ENCODE data around the gene HLX. TPM values are rescaled to one million over a fixed set of nuclear protein-coding genes. Genes with fewer than 3 reads are reported as not detected.

HLX gene
- total RNA-seq, 1 experiment from 2014 or later, result 4.0 TPM

DNA sequence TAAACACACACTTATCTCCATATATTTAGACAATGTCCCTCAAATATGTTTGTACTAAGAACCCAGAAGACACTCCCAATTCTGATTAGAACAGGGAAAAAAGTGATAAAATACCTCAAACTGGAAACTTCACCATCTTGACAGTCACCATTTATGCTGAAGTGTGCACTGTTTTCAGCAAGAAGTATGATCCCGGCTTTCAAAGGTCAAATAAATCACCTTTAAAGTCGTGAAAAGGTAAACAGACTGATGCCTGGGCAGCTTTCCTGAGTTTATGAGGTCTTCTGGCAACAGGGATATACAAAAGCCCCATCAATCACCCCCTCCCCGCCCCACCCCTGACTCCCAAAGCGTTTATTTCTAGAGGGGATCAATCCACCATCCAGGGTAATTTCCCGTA lies 37.9 kb downstream of the HLX start:
- no peak overlapping the region for H3K4me2 ChIP-seq (ENCODE audit: low read length)
- no peaks in the 10 kb centered on the region for H3F3A ChIP-seq (ENCODE audit: low read length, unreplicated experiment)
- CTCF ChIA-PET, result no interaction called here
- H3K79me2 ChIP-seq (ENCODE audit: low read length), result no peaks in the 10 kb centered on the region
- no TSS peak for BruUV-seq (replicated peaks)
- no peaks in the 10 kb centered on the region for H3K9me3 ChIP-seq (ENCODE audit: low read length)
- no peak overlapping the region for H3K4me3 ChIP-seq (ENCODE audit: low read length)
- H3K27ac ChIP-seq (ENCODE audit: low read length), result no peak overlapping the region
- H3K4me1 ChIP-seq (ENCODE audit: insufficient read depth, low read length), result peaks cover 11% of the 10 kb centered on the region
- intact Hi-C loops (cut with micrococcal nuclease), result no loop called here
- POLR2A ChIA-PET (ENCODE audit: unreplicated experiment), result no interaction called here
- no peak for TF ChIP-seq EZH2phosphoT487 (IDR thresholded peaks at IDR 0.05; ENCODE audit: borderline replicate concordance, low read length)
- TF ChIP-seq, protein P1, sequence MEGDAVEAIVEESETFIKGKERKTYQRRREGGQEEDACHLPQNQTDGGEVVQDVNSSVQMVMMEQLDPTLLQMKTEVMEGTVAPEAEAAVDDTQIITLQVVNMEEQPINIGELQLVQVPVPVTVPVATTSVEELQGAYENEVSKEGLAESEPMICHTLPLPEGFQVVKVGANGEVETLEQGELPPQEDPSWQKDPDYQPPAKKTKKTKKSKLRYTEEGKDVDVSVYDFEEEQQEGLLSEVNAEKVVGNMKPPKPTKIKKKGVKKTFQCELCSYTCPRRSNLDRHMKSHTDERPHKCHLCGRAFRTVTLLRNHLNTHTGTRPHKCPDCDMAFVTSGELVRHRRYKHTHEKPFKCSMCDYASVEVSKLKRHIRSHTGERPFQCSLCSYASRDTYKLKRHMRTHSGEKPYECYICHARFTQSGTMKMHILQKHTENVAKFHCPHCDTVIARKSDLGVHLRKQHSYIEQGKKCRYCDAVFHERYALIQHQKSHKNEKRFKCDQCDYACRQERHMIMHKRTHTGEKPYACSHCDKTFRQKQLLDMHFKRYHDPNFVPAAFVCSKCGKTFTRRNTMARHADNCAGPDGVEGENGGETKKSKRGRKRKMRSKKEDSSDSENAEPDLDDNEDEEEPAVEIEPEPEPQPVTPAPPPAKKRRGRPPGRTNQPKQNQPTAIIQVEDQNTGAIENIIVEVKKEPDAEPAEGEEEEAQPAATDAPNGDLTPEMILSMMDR (conservative IDR thresholded peaks at IDR 0.05; ENCODE audit: low read depth, low read length), result no peak
- TF ChIP-seq EZH2 (IDR thresholded peaks at IDR 0.05; ENCODE audit: low read length, unreplicated experiment), result no peak
- no peaks in the 10 kb centered on the region for H4K20me1 ChIP-seq (ENCODE audit: low read length)
- H3K9me2 ChIP-seq (replicated peaks; ENCODE audit: low read length), result no peaks in the 10 kb centered on the region
- no peaks in the 10 kb centered on the region for H3K27me3 ChIP-seq (ENCODE audit: low read length)
- no peaks in the 10 kb centered on the region for H3K36me3 ChIP-seq (ENCODE audit: low read depth, low read length)
- no peak for ATAC-seq
- no peak overlapping the region for H3K9ac ChIP-seq (ENCODE audit: low read length)
- H2AFZ ChIP-seq (ENCODE audit: low read length), result no peak overlapping the region
- no peak for DNase-seq

DNA sequence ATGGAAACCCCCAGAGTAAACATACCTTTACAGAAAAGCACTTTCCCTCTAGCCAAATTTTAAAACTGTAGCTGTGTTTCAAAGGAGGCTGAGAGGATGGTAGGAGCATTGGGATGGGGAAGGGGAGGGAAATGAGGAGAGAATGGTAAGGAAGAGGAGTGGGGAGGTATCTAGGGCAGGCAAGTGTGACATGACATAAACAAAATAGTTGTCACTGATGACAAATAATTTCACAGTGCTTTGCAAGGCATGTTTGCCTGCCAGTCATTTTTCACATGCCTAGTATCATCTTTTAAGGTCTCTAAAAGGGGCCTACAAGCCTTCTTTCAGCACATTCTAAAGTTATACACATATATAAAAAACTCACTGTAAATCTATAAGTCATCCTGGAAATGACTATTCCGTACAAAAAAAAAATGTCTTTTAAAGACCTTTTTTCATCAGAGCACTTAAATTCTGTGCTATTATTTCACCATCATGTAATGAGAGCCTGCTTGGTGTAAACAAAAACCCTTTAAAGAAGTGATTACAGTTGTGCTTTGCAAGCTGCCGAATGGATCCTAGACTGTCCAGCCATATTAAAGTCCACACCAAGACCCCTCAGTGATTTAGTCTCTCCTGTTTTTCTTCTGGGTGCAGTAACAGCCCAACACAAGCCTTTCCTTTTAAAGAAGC lies 38.4 kb downstream of the HLX start:
- Histone ChIP-seq H3F3A (ENCODE audit: low read length, unreplicated experiment) (no peaks in the 10 kb centered on the region), H3K9me2 (replicated peaks; ENCODE audit: low read length) (no peaks in the 10 kb centered on the region), H2AFZ (ENCODE audit: low read length) (no peak overlapping the region), H3K9me3 (ENCODE audit: low read length) (no peaks in the 10 kb centered on the region), H3K4me1 (ENCODE audit: insufficient read depth, low read length) (peaks cover 11% of the 10 kb centered on the region), H3K36me3 (ENCODE audit: low read depth, low read length) (no peaks in the 10 kb centered on the region), H3K4me2 (ENCODE audit: low read length) (no peak overlapping the region), H3K9ac (ENCODE audit: low read length) (no peak overlapping the region), H4K20me1 (ENCODE audit: low read length) (no peaks in the 10 kb centered on the region), H3K79me2 (ENCODE audit: low read length) (no peaks in the 10 kb centered on the region), H3K4me3 (ENCODE audit: low read length) (no peak overlapping the region), H3K27ac (ENCODE audit: low read length) (no peak overlapping the region), H3K27me3 (ENCODE audit: low read length) (no peaks in the 10 kb centered on the region)
- ChIA-PET POLR2A (ENCODE audit: unreplicated experiment) (no interaction called here), CTCF (no interaction called here)
- no peak for DNase-seq
- intact Hi-C loops (cut with micrococcal nuclease), result loop anchor here (1.0 to 2.0 kb wide), 2 partner anchors 39 to 115 kb away; partner anchors contain the start of gene HLX
- no peak for ATAC-seq
- TF ChIP-seq EZH2 (IDR thresholded peaks at IDR 0.05; ENCODE audit: low read length, unreplicated experiment) (no peak), EZH2phosphoT487 (IDR thresholded peaks at IDR 0.05; ENCODE audit: borderline replicate concordance, low read length) (no peak)
- TF ChIP-seq, protein P1 (conservative IDR thresholded peaks at IDR 0.05; ENCODE audit: low read depth, low read length), result no peak
- BruUV-seq (replicated peaks), result no TSS peak

DNA sequence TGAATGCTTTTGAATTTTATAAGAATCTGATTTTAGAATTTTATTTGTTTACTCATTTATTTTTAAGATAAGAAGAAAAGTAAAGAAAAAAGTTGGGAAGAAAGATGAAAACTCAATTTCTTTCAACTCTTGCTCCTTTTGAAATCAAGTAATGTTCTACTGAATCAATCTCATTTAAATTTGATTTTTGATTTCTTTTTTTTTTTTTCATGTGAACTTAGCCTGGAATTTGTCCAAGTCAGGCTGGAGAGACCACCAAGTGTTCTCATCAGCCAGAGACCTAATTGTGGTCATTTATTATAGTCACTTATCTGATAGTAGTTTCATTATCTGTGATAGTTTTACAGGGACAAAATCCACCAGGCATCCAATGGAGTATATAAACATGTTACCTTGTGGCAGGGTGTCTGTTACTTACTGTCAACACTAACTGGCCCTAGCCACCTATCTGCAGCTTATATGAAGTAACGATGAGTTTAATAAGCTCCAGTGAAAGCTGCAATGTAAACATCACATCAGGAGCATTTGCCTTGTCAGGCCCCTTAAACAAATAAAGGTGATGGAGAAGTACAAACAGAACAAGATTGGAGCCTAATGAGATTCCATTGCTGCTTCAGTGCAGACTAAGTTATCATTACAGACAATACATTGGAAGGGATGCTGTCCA lies 39.2 kb downstream of the HLX start:
- Histone ChIP-seq H3K9me2 (replicated peaks; ENCODE audit: low read length) (no peaks in the 10 kb centered on the region), H3K36me3 (ENCODE audit: low read depth, low read length) (no peaks in the 10 kb centered on the region), H3K27ac (ENCODE audit: low read length) (no peak overlapping the region), H3K4me3 (ENCODE audit: low read length) (no peak overlapping the region), H3K79me2 (ENCODE audit: low read length) (no peaks in the 10 kb centered on the region), H3K9ac (ENCODE audit: low read length) (no peak overlapping the region), H4K20me1 (ENCODE audit: low read length) (no peaks in the 10 kb centered on the region), H3K4me1 (ENCODE audit: insufficient read depth, low read length) (peaks cover 11% of the 10 kb centered on the region), H3K27me3 (ENCODE audit: low read length) (no peaks in the 10 kb centered on the region), H3F3A (ENCODE audit: low read length, unreplicated experiment) (no peaks in the 10 kb centered on the region), H2AFZ (ENCODE audit: low read length) (no peak overlapping the region), H3K9me3 (ENCODE audit: low read length) (no peaks in the 10 kb centered on the region), H3K4me2 (ENCODE audit: low read length) (0 out of 2 replicates have a peak overlapping the region, but pooled peaks have one; percentile 9)
- intact Hi-C loops (cut with micrococcal nuclease), result loop anchor here (1.0 to 2.0 kb wide), 2 partner anchors 40 to 114 kb away; partner anchors contain the start of gene HLX
- BruUV-seq (replicated peaks), result no TSS peak
- ChIA-PET POLR2A (ENCODE audit: unreplicated experiment) (interaction anchor here (0.6 kb wide), 1 partner anchor 86 kb away, joined by 6 read pairs; no protein-coding TSS in a partner anchor), CTCF (interaction anchor here (0.5 kb wide), 1 partner anchor 516 kb away, joined by 7 read pairs; no protein-coding TSS in a partner anchor)
- DNase-seq (peak; percentile 58), ATAC-seq (peak; percentile 93)
- TF ChIP-seq, protein P1 (conservative IDR thresholded peaks at IDR 0.05; ENCODE audit: low read depth, low read length), result no peak
- TF ChIP-seq EZH2 (IDR thresholded peaks at IDR 0.05; ENCODE audit: low read length, unreplicated experiment), result no peak
- TF ChIP-seq EZH2phosphoT487 (IDR thresholded peaks at IDR 0.05; ENCODE audit: borderline replicate concordance, low read length), result no peak

All from PC-3 (cell line).